T-helper 2 cell treated with Interferon-gamma antibody and Interleukin-4, amounts not matched to agents 5 μg/mL and 100 μg/mL, for 36 hours (primary cell): ENCODE results near the gene NOTCH4.
"Not testable (repeated sequence)": the region's sequence is repeated elsewhere in the genome, so short reads cannot be mapped to it uniquely, and the experiment has no call there.

Source experiments
- DNase-seq: peaks from one replicate; pipeline ENCODE4 v3.0.0; 2021; ENCODE audit warnings: low spot score
- H3K27ac Mint-ChIP-seq: one replicate; pipeline ENCODE4 v1.8.0; 2021; ENCODE audit warnings: mild to moderate bottlenecking, mixed read lengths
- H3K27me3 Mint-ChIP-seq: one replicate; pipeline ENCODE4 v1.8.0; 2021; ENCODE audit warnings: low read depth, mixed read lengths
- H3K36me3 Mint-ChIP-seq: one replicate; pipeline ENCODE4 v1.8.0; 2021; ENCODE audit warnings: low read depth, mixed read lengths
- H3K4me1 Mint-ChIP-seq: one replicate; pipeline ENCODE4 v1.8.0; 2021; ENCODE audit warnings: low read depth, mixed read lengths
- H3K4me3 Mint-ChIP-seq: one replicate; pipeline ENCODE4 v1.8.0; 2022; ENCODE audit warnings: mild to moderate bottlenecking, moderate library complexity, mixed read lengths
- H3K9me3 Mint-ChIP-seq: one replicate; pipeline ENCODE4 v1.8.0; 2021; ENCODE audit warnings: mixed read lengths

NOTCH4 gene

DNA sequence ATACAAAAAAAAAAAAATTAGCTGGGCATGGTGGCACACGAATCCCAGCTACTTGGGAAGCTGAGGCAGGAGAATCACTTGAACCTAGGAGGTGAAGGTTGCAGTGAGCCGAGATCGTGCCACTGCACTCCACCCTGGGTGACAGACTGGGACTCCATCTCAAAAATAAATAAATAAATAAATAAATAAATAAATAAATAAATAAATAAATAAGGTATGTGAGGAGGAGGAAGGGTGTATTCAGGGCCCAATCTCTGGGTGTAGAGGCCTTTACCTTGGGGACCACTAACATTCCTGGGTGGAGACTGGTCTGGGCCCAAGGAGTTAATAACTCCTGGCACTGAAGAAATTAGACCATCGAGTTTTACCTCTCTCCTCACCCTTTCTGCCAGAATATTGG, 12.4 kb downstream of the NOTCH4 start:
- not testable (repeated sequence) for H3K36me3 Mint-ChIP-seq, H3K27ac Mint-ChIP-seq, H3K9me3 Mint-ChIP-seq, H3K4me1 Mint-ChIP-seq, H3K4me3 Mint-ChIP-seq, H3K27me3 Mint-ChIP-seq, DNase-seq

DNA sequence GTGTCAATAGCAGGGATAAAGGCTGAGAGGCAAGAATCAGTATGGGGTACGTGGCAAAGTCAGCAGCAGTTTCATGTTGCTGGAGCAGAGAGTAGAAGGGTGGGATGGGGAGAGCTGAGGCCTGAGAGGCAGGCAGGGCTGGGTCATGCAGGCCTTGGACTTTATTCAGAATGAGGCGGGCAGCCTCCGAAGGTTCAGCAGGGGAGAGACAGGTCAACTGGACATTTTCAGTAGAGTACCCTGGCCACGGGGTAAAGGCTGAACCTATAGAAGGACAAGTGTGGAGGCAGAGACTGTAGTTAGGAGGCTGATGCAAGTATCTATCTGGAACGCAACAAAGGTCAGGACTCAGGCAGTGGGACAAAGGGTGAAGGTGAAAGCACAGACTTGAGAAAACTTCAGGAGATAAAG, 13.7 kb downstream of the NOTCH4 start:
- Mint-ChIP-seq H3K36me3 (no peaks in the 10 kb centered on the region), H3K27ac (no peak overlapping the region), H3K27me3 (peaks cover 14% of the 10 kb centered on the region), H3K9me3 (no peaks in the 10 kb centered on the region), H3K4me3 (no peak overlapping the region), H3K4me1 (no peaks in the 10 kb centered on the region)
- DNase-seq = no peak

- Mint-ChIP-seq H3K9me3 (no peaks in the 10 kb centered on the region), H3K4me3 (no peak overlapping the region), H3K4me1 (no peaks in the 10 kb centered on the region), H3K27ac (no peak overlapping the region), H3K27me3 (peaks cover 23% of the 10 kb centered on the region), H3K36me3 (no peaks in the 10 kb centered on the region)
- DNase-seq = no peak
Observed at GRCh38 chr6:32208996-32209395, 14.9 kb downstream of the NOTCH4 start.

GRCh38 chr6:32204268-32204715, 19.6 kb downstream of the NOTCH4 start:
- Mint-ChIP-seq H3K36me3 (no peaks in the 10 kb centered on the region), H3K27me3 (peaks cover 27% of the 10 kb centered on the region), H3K9me3 (no peaks in the 10 kb centered on the region), H3K4me3 (no peak overlapping the region), H3K27ac (no peak overlapping the region), H3K4me1 (no peaks in the 10 kb centered on the region)
- no peak for DNase-seq

DNA sequence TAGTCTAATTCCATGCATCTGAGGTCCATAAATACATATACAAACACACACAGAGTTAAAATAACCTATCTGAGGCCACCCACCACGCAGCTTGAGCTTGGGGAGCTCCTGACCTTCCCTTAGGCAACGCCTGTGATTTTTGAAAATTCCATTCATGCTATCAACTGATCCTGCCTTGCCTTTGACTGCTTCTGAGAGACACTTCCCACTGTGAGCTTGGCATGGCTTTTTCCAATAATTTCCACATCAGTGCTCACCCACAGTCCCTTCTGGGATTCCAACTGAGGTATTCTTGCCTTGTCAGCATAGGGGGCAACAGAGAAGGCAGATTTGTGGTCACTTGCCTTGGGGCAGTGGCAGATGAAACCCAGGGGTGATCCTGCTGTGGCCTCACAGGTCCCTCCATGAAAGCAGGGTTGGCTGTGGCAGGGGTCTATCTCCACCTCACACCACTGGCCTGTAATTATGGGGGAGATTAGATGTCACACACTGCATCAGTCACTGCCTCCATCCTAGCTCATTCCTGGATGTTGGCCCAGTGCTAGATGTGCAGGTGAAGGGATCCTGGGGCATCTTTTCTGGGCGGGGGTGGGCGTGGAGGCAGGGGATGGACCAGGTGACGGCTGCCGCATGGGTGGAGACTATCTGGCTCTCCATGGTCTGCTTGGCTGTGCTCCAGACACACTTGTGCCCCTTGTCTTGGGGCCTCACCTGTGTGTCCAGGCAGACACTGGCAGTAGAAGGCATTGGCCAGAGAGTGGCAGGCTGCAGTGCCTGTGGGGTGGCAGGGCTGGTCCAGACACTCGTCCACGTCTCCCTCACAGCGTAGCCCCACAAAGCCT, 20.2 kb downstream of the NOTCH4 start:
- no peak for DNase-seq
- H3K27ac Mint-ChIP-seq = no peak overlapping the region
- H3K9me3 Mint-ChIP-seq = no peaks in the 10 kb centered on the region
- no peaks in the 10 kb centered on the region for H3K36me3 Mint-ChIP-seq
- H3K4me1 Mint-ChIP-seq = no peaks in the 10 kb centered on the region
- no peak overlapping the region for H3K4me3 Mint-ChIP-seq
- H3K27me3 Mint-ChIP-seq = peaks cover 25% of the 10 kb centered on the region

DNA sequence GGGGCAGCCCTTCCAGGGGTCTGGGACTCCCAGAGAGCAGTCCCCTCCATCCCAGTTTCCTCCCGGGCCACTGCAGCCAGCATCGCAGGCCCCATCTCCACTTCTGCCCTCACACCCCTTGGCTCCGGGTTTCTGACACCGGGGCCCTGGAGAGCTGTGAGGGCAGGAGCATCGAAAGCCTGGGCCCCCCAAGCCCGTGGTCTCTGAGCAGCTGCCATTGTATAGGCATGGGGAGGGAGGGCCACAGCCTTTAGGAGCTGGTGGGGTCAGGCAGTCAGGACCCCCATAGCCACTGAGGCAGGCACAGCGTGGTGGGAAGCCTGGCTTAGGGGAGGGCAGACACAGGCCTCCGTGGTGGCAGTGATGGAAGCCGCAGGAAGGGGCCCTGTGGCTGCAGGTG, 21.7 kb downstream of the NOTCH4 start:
- H3K27me3 Mint-ChIP-seq = peaks cover 19% of the 10 kb centered on the region
- H3K4me1 Mint-ChIP-seq = no peaks in the 10 kb centered on the region
- H3K4me3 Mint-ChIP-seq = no peak overlapping the region
- no peaks in the 10 kb centered on the region for H3K36me3 Mint-ChIP-seq
- no peak overlapping the region for H3K27ac Mint-ChIP-seq
- H3K9me3 Mint-ChIP-seq = no peaks in the 10 kb centered on the region
- no peak for DNase-seq

DNA sequence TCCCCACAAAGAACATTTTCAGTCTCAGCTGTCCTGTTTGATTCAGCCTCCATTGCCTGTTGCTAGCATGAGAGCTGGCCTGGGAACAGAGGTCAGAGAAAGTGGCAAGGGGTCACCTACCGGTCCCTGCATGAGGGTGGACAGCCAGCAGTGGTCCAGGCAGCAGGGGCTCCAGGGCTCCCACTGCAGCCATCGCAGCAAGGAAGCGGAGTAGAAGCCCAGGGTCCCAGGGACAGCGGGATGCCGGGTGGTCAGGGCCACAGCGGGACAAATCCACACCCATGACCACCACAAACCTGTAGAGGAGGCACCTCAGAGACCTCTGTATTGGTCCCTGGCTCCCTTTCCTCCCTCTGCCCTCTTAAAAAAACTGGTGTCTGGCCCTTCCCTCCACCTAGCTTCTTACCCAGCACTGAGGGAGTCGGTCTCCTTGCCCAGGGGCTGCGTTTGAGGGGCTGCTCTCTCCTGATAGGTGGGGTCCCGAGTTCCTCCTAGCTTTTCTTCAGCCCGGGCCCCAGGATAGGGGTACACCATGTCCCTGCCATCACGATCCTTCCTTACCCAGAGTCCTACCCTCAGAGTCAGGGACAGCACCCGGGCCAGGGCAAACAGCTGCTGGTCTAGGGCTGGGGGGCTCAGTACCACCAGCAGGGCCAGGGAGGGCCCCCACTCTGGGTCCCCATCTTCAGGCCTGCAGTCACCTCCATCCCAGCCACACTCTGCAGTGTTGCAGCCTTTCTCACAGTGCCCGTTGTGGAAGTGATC, 23.0 kb downstream of the NOTCH4 start:
- no peak for DNase-seq
- peaks cover 13% of the 10 kb centered on the region for H3K27me3 Mint-ChIP-seq
- no peak overlapping the region for H3K27ac Mint-ChIP-seq
- no peak overlapping the region for H3K4me3 Mint-ChIP-seq
- no peaks in the 10 kb centered on the region for H3K36me3 Mint-ChIP-seq
- no peaks in the 10 kb centered on the region for H3K9me3 Mint-ChIP-seq
- H3K4me1 Mint-ChIP-seq = peaks cover 5% of the 10 kb centered on the region

DNA sequence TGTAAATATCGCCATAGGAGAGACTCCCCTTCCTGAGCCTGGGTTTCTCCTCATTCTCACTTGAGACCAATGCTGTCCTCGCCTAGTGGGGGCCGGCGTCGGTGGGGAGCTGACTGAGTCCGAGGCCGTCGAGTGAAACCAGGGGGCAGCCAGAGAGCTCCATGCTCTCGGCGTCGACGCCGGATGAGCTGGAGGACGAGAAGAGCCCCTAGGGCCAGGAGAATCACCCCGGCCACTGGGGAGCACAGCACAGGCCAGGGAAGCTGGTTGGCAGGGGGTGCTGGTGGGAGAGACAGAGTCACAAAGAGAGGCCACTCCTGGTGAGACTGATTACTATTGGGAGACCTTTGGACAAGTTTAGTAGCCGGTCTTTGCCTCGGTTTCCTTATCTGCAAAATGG, 25.0 kb downstream of the NOTCH4 start:
- no peaks in the 10 kb centered on the region for H3K9me3 Mint-ChIP-seq
- no peaks in the 10 kb centered on the region for H3K36me3 Mint-ChIP-seq
- H3K4me3 Mint-ChIP-seq = no peak overlapping the region
- peaks cover 20% of the 10 kb centered on the region for H3K4me1 Mint-ChIP-seq
- DNase-seq = no peak
- H3K27ac Mint-ChIP-seq = no peak overlapping the region
- peaks cover 4% of the 10 kb centered on the region for H3K27me3 Mint-ChIP-seq

- Mint-ChIP-seq H3K4me1 (peaks cover 25% of the 10 kb centered on the region), H3K36me3 (no peaks in the 10 kb centered on the region), H3K27ac (no peak overlapping the region), H3K9me3 (no peaks in the 10 kb centered on the region), H3K4me3 (no peak overlapping the region), H3K27me3 (peaks cover 2% of the 10 kb centered on the region)
- DNase-seq = no peak
Observed at GRCh38 chr6:32198345-32198696, 25.5 kb downstream of the NOTCH4 start.

- DNase-seq = no peak
- Mint-ChIP-seq H3K4me3 (peak overlapping the region; percentile 96), H3K36me3 (peaks cover 9% of the 10 kb centered on the region), H3K9me3 (no peaks in the 10 kb centered on the region), H3K27me3 (no peaks in the 10 kb centered on the region), H3K4me1 (peaks cover 27% of the 10 kb centered on the region), H3K27ac (peak overlapping the region; percentile 99)
Observed at GRCh38 chr6:32196682-32197616, 26.9 kb downstream of the NOTCH4 start.

- peak overlapping the region; percentile 99 for H3K27ac Mint-ChIP-seq
- peak overlapping the region; percentile 96 for H3K4me3 Mint-ChIP-seq
- H3K4me1 Mint-ChIP-seq = peaks cover 27% of the 10 kb centered on the region
- peaks cover 17% of the 10 kb centered on the region for H3K36me3 Mint-ChIP-seq
- no peaks in the 10 kb centered on the region for H3K9me3 Mint-ChIP-seq
- no peaks in the 10 kb centered on the region for H3K27me3 Mint-ChIP-seq
- DNase-seq = peak; percentile 61
Observed at GRCh38 chr6:32195902-32196681, 27.8 kb downstream of the NOTCH4 start.

- Mint-ChIP-seq H3K27ac (peak overlapping the region; percentile 99), H3K4me3 (peak overlapping the region; percentile 96), H3K4me1 (peaks cover 27% of the 10 kb centered on the region), H3K27me3 (no peaks in the 10 kb centered on the region), H3K36me3 (peaks cover 20% of the 10 kb centered on the region), H3K9me3 (no peaks in the 10 kb centered on the region)
- DNase-seq = peak; percentile 100
Observed at GRCh38 chr6:32195652-32195901, 28.3 kb downstream of the NOTCH4 start.

GRCh38 chr6:32194825-32195651, 28.8 kb downstream of the NOTCH4 start:
- Mint-ChIP-seq H3K4me3 (peak overlapping the region; percentile 96), H3K9me3 (no peaks in the 10 kb centered on the region), H3K4me1 (peaks cover 27% of the 10 kb centered on the region), H3K27me3 (no peaks in the 10 kb centered on the region), H3K36me3 (peaks cover 26% of the 10 kb centered on the region), H3K27ac (peak overlapping the region; percentile 90)
- no peak for DNase-seq
